Nephron (organoid): ENCODE results near the gene ARHGAP22.

ENCODE experiments used
- H3K27ac Mint-ChIP-seq, 3 experiments: 2 replicates each; pipeline ENCODE4 v1.8.0; 2020; ENCODE audit warnings: mixed read lengths in 3 of 3, mild to moderate bottlenecking in 2 of 3, moderate library complexity in 1 of 3
- H3K27me3 Mint-ChIP-seq: 2 replicates; pipeline ENCODE4 v1.8.0; 2021; ENCODE audit warnings: low read depth, mild to moderate bottlenecking, moderate library complexity, mixed read lengths
- H3K36me3 Mint-ChIP-seq: 2 replicates; pipeline ENCODE4 v1.8.0; 2020; ENCODE audit warnings: low read depth, mixed read lengths
- H3K4me1 Mint-ChIP-seq: 2 replicates; pipeline ENCODE4 v1.8.0; 2020; ENCODE audit warnings: mixed read lengths
- H3K4me3 Mint-ChIP-seq, 3 experiments: 2 replicates each; pipeline ENCODE4 v1.8.0; 2020; ENCODE audit warnings: mild to moderate bottlenecking in 3 of 3, mixed read lengths in 3 of 3, moderate library complexity in 2 of 3
- H3K9me3 Mint-ChIP-seq: 2 replicates; pipeline ENCODE4 v1.8.0; 2020; ENCODE audit warnings: mixed read lengths
- TF ChIP-seq, protein P1 (sequence below), 3 experiments: fragments of 200-600 bp; sonication (generic); IDR thresholded peaks; one replicate each; pipeline ENCODE4 v1.5.0; 2021; ENCODE audit warnings: antibody characterized with exemption in 3 of 3; ENCODE audit not compliant: unreplicated experiment in 3 of 3

The ARHGAP22 gene

DNA sequence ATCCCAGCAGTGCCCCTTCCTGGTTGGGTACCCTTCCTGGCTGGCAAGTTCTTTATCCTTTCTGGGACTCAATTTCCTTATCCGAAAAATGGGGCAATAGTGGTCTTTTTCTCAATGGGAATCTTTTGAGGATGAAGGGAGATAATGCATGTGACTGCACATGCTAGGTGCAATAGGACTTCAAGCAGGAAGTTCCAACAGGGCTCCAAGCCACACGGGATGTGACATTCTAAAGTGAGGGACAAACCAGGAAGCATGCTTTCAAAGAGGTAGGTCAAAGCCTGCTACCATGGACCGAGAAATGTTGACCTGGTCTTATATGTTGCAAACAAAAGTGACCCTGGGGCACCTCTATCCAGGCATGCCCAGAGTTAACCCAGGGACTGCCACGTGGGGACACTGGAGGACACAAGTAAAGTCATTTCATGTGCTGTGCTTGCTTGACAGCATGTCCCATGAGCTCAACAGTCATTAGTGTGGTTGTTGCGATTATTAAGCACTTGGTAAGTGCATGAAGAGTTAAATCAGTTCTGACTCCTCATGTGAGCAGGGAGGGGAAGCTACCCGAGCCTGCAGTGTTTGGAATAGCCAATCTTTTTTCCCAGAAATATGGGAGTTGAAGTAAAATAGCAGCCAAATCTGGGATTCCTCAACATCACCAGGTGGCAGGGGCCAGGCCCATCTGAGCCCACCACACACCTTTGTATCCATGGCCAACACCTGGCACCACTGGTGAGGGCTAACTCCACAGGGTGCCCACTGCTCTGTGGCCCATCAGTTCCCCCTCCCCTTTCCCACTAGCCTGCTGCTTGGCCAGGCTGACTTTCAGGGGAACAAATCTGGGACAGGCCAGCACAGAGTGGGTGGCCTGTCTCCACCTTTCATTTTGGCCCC is 5.7 kb downstream of the ARHGAP22 start:
- Mint-ChIP-seq H3K36me3 (no peaks in the 10 kb centered on the region), H3K27me3 (peaks cover 31% of the 10 kb centered on the region), H3K9me3 (no peaks in the 10 kb centered on the region)

DNA sequence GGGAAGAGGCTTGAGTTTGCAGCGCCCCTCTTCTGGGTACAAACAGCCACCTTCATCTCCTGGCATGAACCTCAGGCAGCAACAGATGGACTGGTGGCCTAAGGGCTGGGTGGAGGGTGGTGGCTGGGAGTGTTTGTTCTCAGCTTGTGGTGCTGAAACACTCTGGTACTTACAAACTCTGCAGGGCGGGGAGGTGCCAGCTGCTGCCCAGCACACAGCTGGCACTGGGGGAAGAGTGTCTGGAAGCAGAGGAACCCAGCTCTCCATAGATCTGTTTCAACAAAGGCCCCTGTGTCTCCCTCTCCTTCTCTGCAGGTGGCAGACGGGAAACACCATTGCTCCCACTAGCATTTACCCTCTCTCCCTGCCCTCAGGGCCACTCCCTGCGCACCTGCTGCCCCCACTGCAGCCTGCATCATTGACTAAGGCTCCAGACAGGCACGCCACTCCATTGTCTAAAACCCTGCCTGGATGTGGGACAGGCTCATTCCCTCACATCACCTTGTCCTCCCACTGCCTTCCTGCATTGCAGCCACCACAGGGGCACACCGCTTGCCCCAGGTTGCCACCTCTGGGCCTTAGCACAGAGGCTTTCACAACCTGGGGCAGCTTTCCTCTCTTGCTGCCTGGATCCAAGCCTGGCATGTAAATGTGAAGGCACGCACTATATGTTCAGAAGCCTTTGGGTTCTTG is 6.5 kb downstream of the ARHGAP22 start:
- Mint-ChIP-seq H3K27me3 (peaks cover 25% of the 10 kb centered on the region), H3K4me3 (no peak overlapping the region), H3K36me3 (no peaks in the 10 kb centered on the region), H3K4me1 (peaks cover 5% of the 10 kb centered on the region), H3K9me3 (no peaks in the 10 kb centered on the region), H3K27ac (no peak overlapping the region)
- TF ChIP-seq, protein P1, sequence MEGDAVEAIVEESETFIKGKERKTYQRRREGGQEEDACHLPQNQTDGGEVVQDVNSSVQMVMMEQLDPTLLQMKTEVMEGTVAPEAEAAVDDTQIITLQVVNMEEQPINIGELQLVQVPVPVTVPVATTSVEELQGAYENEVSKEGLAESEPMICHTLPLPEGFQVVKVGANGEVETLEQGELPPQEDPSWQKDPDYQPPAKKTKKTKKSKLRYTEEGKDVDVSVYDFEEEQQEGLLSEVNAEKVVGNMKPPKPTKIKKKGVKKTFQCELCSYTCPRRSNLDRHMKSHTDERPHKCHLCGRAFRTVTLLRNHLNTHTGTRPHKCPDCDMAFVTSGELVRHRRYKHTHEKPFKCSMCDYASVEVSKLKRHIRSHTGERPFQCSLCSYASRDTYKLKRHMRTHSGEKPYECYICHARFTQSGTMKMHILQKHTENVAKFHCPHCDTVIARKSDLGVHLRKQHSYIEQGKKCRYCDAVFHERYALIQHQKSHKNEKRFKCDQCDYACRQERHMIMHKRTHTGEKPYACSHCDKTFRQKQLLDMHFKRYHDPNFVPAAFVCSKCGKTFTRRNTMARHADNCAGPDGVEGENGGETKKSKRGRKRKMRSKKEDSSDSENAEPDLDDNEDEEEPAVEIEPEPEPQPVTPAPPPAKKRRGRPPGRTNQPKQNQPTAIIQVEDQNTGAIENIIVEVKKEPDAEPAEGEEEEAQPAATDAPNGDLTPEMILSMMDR (IDR thresholded peaks at IDR 0.05; ENCODE audit: unreplicated experiment in 3 of 3) = no peak

More for the DNA sequence above, 5.7 kb downstream of the ARHGAP22 start:
- Mint-ChIP-seq H3K4me1 (peaks cover 5% of the 10 kb centered on the region), H3K27ac (no peak overlapping the region), H3K4me3 (no peak overlapping the region)
- TF ChIP-seq, protein P1 (IDR thresholded peaks at IDR 0.05; ENCODE audit: unreplicated experiment in 3 of 3) = no peak

DNA sequence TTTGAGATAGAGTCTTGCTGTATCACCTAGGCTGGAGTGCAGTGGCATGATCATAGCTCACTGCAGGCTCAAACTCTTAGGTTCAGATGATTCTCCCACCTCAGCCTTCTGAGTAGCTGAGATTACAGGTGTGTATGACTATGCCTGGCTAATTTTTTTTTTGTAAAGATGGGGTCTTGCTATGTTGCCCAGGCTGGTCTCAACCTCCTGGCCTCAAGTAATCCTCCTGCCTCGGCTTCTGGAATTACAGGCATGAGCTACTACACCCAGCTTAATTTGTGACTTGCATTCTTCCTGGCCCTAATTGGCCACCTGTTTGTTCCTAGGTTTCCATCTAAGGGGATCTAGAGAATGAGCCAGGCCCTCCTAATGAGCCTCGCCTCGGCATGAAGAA is 9.3 kb downstream of the ARHGAP22 start:
- Mint-ChIP-seq H3K4me3 (no peak overlapping the region), H3K27ac (no peak overlapping the region), H3K4me1 (peaks cover 5% of the 10 kb centered on the region), H3K27me3 (peaks cover 33% of the 10 kb centered on the region), H3K9me3 (no peaks in the 10 kb centered on the region), H3K36me3 (no peaks in the 10 kb centered on the region)
- TF ChIP-seq, protein P1 (IDR thresholded peaks at IDR 0.05; ENCODE audit: unreplicated experiment in 3 of 3) = no peak

DNA sequence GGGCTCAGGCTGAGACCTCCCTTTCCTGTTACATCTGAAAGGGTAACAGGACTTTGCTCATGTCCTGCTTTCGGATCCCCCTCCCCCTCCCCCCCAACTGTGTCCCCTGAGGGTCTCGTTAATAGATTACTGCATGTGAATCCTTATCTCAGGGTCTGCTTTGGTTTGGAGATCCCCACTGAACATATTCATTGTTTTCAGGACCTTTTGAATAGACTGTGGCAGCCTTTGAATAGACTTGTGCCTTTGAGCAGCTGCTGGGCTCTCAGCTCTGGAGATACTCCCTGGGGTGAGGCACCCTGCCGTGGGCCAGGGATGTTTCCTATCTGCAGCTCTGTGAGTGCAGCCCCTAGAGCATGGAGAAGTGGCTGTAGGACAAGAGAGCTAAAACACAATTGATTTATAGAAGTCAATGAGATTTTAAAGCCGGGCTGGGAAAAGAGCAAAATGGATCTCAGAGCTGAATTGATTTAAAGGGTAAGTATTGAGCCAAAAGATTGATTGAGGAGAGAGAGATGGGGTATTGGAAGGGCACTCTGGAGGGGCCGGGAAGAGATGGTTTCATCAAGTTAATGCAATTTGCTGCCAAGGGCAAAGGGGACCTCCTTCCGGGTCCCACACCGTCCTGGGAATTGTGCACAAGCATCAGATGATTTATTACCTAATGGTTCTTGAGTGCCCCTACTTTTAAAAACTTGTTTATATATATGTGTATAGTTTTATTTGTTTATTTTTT is 9.9 kb downstream of the ARHGAP22 start:
- Mint-ChIP-seq H3K27ac (peak overlapping the region in 1 of 3 experiments; percentile 45), H3K9me3 (no peaks in the 10 kb centered on the region), H3K4me1 (peaks cover 5% of the 10 kb centered on the region), H3K27me3 (peaks cover 35% of the 10 kb centered on the region), H3K36me3 (no peaks in the 10 kb centered on the region), H3K4me3 (no peak overlapping the region)
- TF ChIP-seq, protein P1 (IDR thresholded peaks at IDR 0.05; ENCODE audit: unreplicated experiment in 3 of 3) = no peak

DNA sequence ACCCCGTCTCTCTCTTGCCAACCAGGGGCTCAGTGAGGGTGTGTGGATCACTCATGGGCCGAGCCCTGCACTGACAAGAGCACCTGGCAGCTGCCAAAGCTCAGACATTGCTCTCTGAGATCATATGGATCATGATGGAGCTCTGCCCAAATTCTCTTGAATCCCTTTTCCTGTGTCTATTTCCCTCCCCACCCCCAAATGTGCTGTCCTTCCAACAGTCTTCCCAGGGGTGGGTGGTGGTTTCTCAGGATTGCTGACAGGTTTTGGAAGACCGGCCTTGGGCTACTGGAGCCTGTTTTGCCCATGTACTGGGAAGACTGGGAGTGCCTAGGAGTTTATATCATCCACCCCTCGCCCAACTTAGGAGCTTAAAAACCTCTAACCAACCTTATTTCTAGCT is 10.5 kb downstream of the ARHGAP22 start:
- no peak overlapping the region for H3K27ac Mint-ChIP-seq
- H3K4me1 Mint-ChIP-seq = peaks cover 11% of the 10 kb centered on the region
- H3K9me3 Mint-ChIP-seq = no peaks in the 10 kb centered on the region
- H3K4me3 Mint-ChIP-seq = no peak overlapping the region
- TF ChIP-seq, protein P1 (IDR thresholded peaks at IDR 0.05; ENCODE audit: unreplicated experiment in 3 of 3) = no peak
- peaks cover 31% of the 10 kb centered on the region for H3K27me3 Mint-ChIP-seq
- H3K36me3 Mint-ChIP-seq = no peaks in the 10 kb centered on the region
